Activated CD4-positive, alpha-beta T cell treated with anti-CD3 and anti-CD28 coated beads, Interleukin-2, Interleukin-6, amounts not matched to agents 100 ng/mL and 50 ng/mL, durations not matched to agents 16 hours and 8 hours (primary cell): Measurements from ENCODE around the gene CGGBP1.

Experiments
- DNase-seq: peaks from one replicate; pipeline ENCODE4 v3.0.0-alpha.2; 2020

Gene CGGBP1, protein sequence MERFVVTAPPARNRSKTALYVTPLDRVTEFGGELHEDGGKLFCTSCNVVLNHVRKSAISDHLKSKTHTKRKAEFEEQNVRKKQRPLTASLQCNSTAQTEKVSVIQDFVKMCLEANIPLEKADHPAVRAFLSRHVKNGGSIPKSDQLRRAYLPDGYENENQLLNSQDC

DNA sequence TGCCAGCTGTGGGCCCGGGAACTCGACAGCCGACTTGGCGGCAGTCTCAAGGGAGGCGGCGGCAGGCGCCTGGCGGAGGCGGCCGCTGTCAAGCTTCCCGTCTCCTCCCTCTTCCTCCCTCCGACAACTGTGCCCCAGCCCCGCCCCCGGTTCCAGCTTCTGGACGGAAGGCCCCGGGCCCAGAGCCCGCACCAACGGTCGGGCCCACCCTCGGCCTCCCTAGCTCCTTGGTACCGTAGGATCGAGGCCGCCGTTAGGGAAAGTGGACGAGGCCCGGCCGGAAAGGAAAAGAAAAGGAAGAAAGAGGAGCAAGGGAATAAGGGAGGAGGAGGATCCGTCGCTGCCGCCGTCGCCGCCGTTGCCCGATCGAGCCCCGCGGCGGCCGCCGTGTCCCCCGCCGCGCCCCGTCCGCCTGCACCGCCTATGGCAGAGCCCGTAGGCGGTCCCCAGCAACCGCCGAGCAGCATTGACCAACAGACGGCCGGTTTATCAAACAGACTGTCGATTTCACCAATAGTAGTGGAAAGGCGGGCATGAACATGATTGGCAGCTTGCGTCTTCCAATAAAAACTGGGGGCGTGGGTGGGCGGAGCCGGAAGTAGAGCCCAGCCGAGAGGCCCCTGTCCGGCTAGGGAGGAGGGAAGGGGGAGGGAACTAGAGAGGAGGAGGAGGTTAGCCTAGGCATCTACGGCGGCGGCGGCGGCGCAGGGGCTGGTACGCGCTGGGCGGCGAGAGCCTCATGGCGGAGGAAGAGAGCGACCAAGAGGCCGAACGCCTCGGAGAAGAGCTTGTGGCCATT, at the start of gene CGGBP1, which contains the start of gene ZNF654:
Gene CGGBP1, minus strand, starts transcription at position 425 of the 799 bp plus-strand sequence. CDS start 3,029 bp downstream, outside the sequence.
Gene ZNF654, plus strand, starts transcription at position 675 of the 799 bp plus-strand sequence. Its CDS starts 65 bp downstream, at position 740.
- peak; percentile 99 for DNase-seq

DNA sequence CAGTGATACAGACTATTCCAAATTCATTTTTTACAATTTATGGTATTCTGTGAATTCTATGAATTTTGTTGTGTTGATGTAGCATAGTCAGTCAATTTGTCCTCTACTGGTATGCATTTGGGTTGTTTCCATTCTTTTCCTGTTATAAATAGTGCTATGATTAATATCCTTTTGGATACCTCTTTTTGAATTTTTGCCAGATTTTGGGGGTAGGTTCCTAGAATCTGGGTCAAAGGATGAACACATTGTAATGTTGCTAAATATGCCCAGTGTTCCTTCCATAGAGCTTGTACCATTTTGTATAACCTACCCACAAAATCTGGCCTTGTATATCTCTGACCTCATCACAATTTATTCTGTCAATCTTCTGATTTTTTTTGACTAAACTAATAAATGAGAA, 46.5 kb upstream of the CGGBP1 start:
- no peak for DNase-seq

DNA sequence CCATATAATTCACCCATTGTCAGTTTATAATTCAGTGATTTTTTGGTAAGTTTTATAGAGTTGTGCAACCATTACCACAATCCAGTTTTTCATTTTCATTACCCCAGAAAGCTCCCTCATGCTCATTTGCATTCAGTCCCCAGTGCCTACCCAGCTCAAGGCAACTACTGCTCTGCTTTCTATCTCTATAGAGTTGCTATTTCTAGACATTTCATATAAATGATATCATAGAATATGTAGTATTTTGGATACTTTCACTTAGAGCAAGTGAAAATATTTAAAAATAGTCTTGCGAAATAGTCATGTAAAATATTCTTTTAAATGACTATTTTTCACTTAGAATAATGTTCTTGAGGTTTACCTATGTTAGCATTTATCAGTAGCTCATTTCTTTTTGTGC, 42.3 kb upstream of the CGGBP1 start:
- DNase-seq = no peak

DNA sequence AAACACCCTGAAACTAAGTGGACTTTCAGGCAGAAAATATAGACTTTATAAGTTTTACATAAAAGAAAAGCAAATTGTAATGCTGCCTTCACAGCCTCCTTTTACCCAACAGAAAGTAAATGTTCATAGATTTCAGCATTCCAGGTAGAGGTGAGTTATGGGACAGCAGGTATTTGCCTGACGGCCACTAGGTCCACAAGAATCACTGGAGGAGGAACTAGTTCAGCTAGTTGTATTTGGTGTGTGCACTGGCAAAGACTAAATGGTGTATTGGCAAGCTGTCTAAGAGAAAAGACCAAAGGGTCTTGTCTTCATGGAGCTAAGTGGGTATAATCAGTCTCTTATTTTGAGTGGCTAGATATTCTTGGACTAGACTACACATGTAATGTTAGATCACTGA, 34.5 kb upstream of the CGGBP1 start:
- no peak for DNase-seq

DNA sequence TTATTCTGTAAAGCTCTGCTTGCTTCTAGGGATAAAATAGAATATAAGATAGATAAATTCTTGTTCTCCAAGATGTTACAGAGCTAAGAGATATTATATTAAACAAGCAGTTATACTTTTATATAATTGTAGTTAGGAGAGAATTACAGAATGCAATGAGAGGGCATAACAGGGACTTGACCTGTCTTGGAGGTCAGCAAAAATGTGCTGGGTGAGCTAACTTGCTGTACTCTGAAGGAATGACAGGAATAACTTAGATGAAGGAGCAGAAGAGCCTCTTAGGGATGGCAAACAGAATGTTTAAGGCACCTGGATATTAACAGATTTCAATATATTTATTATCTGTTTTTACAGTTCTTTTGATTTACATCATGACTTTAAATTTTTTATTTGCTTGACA, 33.5 kb upstream of the CGGBP1 start:
- no peak for DNase-seq

DNA sequence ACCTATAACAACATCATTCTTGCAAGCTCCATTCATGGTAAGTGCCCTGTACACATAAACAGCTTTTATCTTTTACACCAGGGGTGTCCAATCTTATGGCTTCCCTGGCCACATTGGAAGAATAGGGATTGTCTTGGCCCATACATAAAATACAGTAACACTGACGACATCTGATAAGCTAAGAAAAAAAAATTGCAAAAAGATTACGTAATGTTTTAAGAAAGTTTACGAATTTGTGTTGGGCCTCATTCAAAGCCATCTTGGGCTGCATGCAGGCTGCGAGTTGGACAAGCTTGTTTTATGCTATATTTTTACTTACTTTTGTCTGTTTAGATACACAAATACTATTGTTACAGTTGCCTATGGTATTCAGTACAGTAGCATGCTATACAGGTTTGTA, 31.9 kb upstream of the CGGBP1 start:
- no peak for DNase-seq

DNA sequence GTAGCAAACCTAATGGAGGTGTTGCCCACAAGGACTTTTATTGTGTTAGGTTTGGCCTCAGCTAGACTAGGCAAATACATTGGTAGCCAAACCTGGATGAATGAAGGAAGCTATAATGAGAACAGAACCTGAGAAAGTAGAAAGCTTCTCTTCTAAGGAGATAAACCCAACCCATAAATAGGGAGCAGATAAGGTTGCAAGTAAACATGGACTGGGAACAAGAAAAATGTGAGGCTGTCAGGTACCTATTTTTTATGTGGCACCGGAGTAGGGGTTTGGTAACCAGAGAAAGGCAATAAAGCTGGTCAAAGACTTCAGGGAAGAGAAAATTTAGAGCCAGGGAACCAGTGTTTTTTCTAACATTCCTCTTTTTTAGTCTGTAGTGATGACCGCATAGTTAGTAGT, 25.3 kb upstream of the CGGBP1 start:
- no peak for DNase-seq

DNA sequence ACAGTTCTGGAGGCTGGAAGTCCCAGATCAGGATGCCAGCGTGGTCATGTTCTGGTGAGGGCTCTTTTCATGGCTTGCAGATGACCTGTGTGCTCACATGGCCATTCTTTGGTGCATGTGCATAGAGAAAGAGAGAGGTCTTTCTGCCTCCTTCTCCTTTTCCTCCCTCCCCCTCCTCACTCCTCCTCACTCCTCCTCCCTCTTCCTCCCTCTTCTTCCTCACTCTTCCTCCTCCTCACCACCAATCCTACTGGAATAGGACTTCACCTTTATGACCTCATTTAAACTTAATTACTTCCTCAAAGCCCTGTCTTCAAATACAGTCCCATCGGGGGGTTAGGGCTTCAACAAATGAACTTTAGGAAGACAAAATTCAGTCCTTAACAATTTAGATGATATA, 24.0 kb upstream of the CGGBP1 start:
- no peak for DNase-seq

DNA sequence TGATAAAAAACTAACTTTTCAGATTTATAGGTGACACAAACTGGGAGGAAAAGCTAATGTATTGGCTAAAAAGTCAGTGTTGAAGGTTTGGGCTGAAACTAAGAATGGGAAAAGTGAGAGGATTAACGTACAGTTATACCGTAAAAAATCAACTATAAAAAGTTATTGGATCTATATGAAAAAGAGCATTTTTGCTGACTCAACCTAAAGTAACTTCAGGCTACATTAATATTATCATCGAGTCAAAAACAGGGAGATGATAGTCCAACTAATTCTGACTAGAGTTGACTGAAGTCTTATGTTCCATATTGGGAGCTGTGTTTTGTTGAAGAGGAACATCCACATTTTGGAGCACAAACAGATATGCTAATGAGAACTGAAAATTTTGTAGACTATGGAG, 20.1 kb upstream of the CGGBP1 start:
- DNase-seq = no peak

DNA sequence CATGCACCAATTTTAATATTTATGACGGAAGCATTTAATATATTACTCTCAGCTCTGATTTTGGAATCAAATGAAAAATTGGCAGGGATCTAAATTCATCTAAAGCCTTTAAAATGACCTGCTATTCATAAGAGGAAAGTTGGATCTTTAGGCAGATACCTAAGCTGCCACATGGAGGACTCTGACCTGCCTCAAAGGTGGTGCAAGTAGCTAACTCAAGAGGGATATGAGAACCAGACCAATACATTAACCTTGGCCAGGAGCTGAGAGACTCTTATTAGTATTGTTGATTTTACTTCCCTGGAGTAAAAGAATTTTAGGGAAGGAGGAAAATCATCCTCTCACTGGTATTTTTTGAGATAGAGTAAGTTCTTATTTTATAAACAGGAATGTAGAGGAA, 17.9 kb upstream of the CGGBP1 start:
- DNase-seq = no peak

DNA sequence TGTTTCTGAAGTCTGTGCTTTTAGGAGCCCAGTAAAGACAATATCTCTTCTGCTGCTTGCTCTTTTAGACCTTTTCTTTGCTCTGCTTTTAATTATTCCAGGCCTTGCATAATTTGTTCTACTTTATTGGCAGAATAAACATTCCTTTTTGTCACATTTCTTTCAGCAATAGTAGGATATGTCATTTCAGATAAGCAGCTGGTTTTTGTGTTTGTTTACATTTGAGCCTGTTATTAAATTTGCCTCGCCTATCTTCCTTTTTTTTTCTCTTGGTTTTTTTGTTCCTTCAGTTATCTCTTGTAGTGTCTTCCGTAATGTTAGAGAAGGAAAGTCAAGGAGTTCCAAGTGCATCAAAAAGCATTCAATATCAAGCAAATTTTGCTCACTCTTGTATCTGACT, 16.7 kb upstream of the CGGBP1 start:
- no peak for DNase-seq

DNA sequence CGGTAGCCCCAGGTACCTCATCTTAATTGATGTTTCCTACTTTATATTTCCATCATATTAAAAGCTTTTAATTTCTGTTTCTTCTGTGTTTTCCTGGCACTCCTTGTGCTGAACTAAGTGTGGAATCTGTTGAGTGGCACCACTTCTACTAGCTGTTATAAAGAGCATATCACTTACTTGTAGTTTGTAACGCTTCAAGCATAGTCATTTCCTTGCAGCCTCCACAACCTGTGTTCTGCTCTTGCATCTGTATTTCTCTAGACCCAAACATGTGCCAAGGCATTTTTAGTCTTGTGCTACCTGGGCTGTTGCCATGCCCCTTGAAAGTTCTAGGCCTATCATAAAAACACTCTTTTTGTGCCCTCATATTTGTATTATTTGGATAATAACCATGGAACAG, 16.3 kb upstream of the CGGBP1 start:
- DNase-seq = no peak

DNA sequence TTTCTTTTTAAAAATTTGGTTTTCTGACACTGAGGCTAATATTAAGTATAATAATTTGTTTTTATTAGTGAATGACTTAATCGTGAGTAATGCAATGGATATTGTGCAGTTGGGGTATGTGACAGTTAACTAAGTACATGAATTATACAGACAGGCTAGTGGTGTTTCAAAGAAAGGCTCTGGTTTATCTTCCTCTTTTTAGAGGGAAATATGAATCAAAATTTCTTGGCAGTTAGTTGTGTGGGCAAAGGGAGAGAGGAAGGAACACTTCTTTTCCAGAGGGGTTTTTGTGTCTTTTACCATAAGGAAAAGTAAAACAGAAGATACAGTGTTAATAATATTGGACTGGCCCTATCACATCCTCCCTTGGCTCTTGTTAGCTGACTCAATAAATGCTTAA, 2.9 kb upstream of the CGGBP1 start:
- no peak for DNase-seq

DNA sequence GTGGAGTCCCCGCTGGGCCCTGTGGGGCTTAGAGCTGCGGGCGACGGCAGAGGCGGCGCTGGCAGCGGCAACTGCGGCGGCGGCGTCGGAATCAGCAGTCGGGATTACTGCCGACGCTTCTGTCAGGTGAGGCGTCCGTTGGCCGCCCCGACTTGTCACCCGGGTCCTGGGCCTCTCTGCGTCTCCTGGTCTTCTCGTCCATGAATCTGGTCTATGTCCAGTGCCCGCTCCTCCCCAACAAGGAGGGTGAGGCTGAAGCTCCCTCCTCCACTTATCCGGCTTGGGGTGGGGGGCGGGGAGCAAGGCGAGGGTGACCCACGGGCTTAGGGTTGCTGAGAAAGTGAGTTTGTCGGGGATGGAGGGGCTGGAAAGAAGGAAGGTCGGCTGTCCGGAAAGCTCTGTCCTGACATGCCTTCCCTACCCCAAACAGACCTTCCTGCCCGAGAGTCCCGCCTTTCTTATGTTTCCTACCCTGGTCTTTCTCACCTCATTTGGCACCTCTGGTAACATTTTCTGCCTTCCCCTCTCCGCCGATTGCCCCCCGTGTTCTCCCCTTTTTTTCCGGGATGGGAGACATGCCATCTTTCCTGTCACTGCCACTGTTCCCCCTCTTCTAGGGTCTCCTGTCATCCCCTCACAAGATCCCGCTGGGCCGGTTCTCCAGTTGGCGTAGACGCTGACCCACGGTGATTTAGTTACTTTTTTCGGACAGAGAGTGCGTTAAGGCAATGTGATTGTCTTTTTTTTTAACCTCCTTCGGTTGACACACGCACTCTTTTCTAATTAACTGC, 770 bp upstream of the CGGBP1 start:
- DNase-seq = peak; percentile 25

DNA sequence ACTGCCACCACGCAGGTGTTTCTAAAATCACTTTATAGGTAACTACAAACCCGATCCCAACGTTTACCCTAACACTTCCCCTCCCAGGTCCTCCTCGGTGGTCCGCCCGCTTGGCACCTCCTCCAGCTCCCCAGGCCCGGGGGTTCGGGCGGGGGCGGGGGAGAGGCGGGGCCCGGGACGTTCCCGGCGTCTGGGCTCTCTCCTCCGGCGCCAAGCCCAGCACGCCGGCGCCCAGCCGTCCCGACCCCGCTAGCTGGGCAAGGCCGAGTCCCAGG, 562 bp downstream of the CGGBP1 start:
- no peak for DNase-seq

DNA sequence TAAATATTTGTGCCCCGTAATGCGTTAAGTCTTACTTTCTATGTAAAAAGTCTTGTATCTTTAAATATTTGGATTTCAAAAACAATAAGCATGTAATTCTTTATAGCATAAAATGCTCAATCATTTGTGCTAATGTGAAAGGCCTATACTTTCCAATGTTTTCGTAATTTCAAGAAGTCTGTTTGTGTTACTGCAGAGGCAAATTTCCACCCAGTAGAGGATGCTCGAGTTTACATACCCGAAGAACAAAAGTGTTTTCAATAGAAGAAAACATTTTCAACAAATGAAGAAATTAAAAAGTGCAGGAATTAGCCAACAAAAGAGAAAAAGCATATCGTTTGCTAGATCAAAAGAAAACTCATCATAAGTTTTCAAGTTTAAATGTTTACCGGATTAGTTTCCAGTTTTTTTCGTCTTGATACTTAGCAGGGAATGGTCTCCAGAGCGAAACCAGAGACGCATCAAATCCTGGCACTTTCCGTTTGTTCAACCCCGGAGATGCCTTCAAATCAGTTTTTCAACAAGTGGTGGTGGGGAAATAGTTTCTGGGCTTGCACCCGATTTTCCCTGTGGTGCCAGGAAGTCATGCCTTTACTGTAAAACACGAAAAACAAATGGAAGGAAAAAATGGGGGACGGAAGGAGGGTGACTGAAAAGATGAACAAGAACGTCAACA, 1.0 kb downstream of the CGGBP1 start:
- DNase-seq = no peak

DNA sequence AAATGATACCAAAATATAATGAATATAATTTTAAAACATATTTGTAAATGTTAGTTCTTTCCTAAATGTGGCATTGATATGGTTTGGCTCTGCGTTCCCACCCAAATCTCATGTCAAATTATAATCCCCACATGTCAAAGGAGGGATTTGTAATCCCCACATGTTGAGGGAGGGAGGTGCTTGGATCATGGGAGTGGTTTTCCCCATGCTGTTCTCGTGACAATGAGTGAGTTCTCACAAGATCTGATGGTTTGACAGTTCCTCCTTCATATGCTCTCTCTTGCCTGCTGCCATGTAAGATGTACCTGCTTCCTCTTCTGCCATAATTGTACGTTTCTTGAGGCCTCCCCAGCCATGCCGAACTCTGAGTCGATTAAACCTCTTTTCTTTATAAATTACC, 12.0 kb downstream of the CGGBP1 start:
- no peak for DNase-seq

DNA sequence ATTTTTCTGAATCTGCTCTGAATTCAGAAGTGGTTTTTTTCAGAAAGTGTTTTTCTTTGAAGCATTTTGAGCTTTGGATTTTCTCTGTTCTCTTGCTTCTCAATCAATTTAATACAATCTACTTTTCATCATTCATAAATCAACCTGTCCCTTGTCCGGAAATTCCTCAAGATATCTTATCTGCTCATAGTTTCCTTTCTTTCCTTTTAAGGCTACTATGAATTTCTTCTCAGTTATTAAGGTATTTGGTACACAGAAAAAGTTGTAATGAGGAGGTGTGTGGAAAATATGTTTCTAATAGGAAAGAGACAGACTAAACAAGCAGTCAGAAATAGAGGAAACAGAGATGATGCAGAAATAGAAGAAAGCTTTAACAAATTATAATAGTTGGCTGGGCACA, 14.4 kb downstream of the CGGBP1 start:
- no peak for DNase-seq

DNA sequence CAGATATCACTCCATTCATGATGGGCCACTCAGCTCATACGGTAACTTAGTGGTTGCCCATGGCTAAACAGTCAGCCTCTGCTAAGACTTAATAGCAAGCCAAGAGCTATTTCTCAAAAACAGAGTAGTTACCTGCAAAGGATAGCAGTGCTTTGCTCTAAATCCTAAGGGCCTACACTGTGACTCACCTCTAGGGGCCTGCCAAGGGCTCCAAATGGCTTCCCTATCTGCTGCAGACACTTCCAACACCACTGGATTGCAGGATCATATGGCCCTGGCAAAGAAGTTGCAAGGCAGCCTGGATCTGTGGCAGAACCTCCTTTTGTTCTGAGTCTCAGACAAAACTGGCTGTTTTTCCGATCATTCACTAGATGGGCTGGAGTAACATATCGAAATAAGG, 17.8 kb downstream of the CGGBP1 start:
- no peak for DNase-seq

DNA sequence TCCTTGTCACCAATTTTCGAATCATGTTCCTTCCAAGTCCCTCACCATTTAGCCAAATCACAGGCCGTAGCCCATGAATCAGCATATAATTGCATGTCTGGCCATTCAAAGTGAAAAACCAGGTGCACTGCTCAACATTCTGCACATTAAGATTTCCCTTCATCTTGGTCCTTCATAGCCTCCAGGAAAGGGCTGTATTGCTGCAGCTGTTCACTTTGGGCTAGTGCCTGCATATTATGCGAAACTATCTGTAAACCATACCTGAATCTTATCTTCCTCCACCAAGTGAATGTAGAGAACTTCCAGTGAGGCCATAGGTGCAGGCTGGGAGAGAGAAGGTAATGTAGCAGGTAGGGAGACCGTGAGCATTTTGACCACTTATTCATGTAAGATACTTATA, 18.3 kb downstream of the CGGBP1 start:
- no peak for DNase-seq

DNA sequence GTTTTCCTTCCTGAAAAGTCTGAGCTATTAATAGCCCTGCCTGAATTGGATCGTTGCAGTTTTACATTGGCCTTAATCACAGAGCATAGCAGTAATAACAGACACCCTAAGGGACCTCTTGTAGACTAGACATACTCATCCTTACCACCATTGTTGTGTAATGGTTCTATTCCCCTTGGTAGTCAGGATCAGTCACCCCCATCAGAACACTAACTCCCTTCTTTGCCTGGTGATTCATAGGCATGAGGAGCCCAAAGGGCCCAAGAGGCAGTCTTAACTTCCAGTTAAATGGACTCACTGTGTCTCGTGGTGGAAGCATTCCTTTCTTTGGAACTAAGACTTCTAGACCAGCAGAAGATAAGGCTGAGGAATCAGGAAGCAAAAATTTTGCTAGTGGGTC, 20.2 kb downstream of the CGGBP1 start:
- DNase-seq = no peak

DNA sequence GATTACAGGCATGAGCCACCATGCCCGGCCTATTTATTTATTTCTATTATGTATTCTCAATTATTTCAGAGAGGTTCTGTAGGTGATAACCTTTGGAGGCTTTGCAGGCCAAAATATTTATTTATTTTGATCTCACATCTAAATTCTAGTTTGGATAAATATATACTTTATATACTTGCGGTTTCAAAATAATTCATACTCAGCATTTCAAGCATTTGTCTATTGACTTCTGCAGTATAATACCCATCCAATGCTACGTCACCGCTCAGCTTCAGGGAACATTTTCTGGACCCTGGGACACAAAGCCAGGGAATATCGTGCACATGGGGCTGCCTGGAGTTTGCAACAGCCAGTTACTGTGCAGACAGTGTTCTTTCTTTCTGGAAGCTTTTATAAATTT, 22.6 kb downstream of the CGGBP1 start:
- no peak for DNase-seq

DNA sequence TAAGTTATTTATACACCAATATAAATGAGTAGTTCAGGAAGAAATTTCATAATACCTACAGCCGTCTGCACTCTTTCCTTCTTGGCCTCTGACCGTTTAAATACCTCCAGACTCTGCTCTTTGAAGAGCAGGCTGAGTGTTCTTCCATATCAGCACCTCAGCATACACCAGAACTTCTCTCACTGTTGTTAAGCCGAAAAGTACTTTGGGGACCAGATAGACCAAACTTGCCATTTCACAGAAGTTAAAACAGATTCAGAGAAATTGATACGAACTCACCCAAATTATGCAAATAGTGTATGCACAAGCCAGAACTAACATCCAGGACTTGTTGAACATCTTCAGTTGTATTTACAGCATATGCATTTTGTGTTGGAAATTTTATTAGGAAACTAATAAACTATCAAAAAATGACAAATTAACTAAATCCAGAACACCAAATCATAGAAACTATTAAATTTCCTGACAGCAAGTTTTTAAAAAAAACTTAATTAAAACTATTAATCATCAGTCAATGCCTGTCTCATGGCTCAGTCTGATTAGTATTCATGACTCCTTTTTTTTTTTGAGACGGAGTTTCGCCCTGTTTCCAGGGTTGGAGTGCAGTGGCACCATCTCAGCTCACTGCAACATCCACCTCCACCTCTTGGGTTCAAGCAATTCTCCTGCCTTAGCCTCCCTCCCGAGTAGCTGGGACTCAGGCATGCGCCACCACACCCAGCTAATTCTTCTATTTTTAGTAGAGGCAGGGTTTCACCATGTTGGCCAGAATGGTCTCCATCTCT, 24.1 kb downstream of the CGGBP1 start:
- no peak for DNase-seq
